Omental fat pad (tissue), 4 donors: ENCODE measurements around the gene JOSD2. TPM values are rescaled to one million over a fixed set of nuclear protein-coding genes. Genes with fewer than 3 reads are reported as not detected.

Experiments
- ATAC-seq: fragments of 150-250 bp; one replicate; pipeline ENCODE4 v1.9.1; 2016; ENCODE audit warnings: mild to moderate bottlenecking, moderate library complexity; ENCODE audit not compliant: low FRiP score
- DNase-seq: peaks from one replicate; pipeline ENCODE4 v3.0.0-alpha.2; 2019; ENCODE audit warnings: low spot score
- total RNA-seq, 4 donors: library from RNA; depleted of rRNA; stranded (reverse); fragments of >200 nt; gene quantifications; one replicate each; pipeline ENCODE4 v1.1.0, GENCODE V29; 2016
- TF ChIP-seq, protein P1 (sequence below), 3 donors: fragments of 450-650 bp; IDR thresholded peaks; one replicate each; pipeline ENCODE4 v1.5.1; 2016 to 2017; ENCODE audit warnings: antibody characterized with exemption in 3 of 3, mild to moderate bottlenecking in 3 of 3, moderate library complexity in 2 of 3

The JOSD2 gene
- total RNA-seq, 4 donors from 2014 or later, result 20.4 to 32.0 (median 23.0) TPM

DNA sequence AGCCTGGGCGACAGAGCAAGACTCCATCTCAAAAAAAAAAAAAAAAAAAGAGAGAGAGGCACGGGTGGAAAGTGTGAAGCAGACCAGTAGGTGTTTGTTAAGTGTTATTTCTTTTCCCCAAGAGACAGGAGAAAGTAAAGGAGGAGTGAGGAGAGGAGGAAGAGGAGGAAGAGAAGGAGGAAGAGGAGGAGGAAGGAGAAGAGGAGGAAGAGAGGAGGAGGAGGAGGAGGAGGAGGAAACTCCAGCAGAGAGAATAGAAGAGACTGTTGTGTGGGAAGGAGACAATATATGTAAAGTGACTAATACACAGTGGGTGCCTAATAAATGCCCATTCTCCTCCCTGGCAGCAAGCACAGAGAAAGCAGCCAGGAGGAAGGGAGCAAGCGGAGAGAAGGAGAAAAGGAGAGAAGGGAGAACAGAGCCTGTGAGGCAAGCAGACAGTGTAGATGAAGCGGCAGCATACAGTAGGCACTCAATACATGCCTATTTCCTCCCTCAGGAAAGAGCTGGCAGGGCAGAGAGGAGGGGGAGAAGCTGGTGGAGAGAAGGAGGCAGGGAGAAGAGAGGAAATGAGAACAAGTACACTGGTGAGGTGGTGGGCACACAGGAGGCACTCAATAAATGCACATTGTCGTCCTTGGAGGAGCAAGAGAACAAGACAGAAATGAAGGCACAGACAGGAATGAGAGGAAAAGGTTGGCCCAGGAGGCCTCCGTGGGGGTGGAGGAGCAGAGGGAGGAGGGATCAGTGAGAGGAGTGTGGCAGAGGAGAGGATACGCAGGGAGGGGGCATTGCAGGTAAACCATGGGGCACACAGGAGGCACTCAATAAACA lies 16.6 kb downstream of the JOSD2 start:
- no peak for ATAC-seq
- TF ChIP-seq, protein P1, sequence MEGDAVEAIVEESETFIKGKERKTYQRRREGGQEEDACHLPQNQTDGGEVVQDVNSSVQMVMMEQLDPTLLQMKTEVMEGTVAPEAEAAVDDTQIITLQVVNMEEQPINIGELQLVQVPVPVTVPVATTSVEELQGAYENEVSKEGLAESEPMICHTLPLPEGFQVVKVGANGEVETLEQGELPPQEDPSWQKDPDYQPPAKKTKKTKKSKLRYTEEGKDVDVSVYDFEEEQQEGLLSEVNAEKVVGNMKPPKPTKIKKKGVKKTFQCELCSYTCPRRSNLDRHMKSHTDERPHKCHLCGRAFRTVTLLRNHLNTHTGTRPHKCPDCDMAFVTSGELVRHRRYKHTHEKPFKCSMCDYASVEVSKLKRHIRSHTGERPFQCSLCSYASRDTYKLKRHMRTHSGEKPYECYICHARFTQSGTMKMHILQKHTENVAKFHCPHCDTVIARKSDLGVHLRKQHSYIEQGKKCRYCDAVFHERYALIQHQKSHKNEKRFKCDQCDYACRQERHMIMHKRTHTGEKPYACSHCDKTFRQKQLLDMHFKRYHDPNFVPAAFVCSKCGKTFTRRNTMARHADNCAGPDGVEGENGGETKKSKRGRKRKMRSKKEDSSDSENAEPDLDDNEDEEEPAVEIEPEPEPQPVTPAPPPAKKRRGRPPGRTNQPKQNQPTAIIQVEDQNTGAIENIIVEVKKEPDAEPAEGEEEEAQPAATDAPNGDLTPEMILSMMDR (IDR thresholded peaks at IDR 0.05), result no peak
- DNase-seq, result no peak

GRCh38 chr19:50493171-50493570 lies 17.8 kb downstream of the JOSD2 start:
- ATAC-seq (no peak), DNase-seq (no peak)
- TF ChIP-seq, protein P1 (IDR thresholded peaks at IDR 0.05), result no peak

- TF ChIP-seq, protein P1 (IDR thresholded peaks at IDR 0.05), result no peak
- ATAC-seq, result no peak
- no peak for DNase-seq
These were observed 18.5 kb downstream of the JOSD2 start for GRCh38 chr19:50492303-50493052.

DNA sequence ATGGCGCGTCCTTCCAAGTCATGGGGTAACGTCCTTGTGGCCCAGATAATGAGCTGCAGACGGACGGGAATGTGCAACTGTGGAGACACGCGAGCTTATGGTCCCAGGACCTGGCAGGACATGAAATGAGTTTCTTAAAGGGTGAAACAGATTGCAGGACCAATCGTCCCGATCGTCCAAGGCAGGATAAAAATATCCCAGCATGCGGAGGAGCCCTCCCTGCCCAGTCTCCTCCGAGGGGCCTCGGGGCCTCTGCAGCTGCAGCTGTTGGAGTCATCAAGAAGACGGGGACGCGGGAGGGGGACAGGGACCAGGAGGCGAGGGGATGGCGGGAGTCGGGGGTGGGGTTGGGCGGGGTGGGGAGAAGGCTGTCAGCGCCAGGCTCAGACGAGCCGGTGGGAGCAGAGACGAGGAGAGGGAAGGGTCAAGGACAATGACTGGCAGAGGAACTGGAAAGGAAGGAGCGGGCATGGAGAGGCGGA lies 20.0 kb downstream of the JOSD2 start:
- DNase-seq, result no peak
- TF ChIP-seq, protein P1 (IDR thresholded peaks at IDR 0.05), result no peak
- ATAC-seq, result no peak

- TF ChIP-seq, protein P1 (IDR thresholded peaks at IDR 0.05), result no peak
- ATAC-seq, result no peak
These were observed 20.6 kb downstream of the JOSD2 start for GRCh38 chr19:50490411-50490811.

GRCh38 chr19:50489461-50490011 lies 21.5 kb downstream of the JOSD2 start:
- no peak for DNase-seq

More at GRCh38 chr19:50490411-50490811, 20.6 kb downstream of the JOSD2 start:
- DNase-seq, result no peak

More at GRCh38 chr19:50489461-50490011, 21.5 kb downstream of the JOSD2 start:
- TF ChIP-seq, protein P1 (IDR thresholded peaks at IDR 0.05), result no peak
- ATAC-seq, result no peak
